Memory B cell (primary cell): ENCODE measurements around the gene CHD9NB.
"Not testable (repeated sequence)": the region's sequence is repeated elsewhere in the genome, so short reads cannot be mapped to it uniquely, and the experiment has no call there.

Source experiments
- ATAC-seq: fragments of 150-1000 bp; cut with Tn5 transposase; 2 replicates; pipeline ENCODE4 v1.10.0; 2021; ENCODE audit warnings: low read depth, mild to moderate bottlenecking, moderate library complexity
- DNase-seq, 2 donors: peaks; one replicate each; pipeline ENCODE4 v3.0.0; 2022; ENCODE audit warnings: low spot score in 2 of 2
- H3K27ac Mint-ChIP-seq: one replicate; pipeline ENCODE4 v1.8.0; 2022; ENCODE audit warnings: mild to moderate bottlenecking, moderate library complexity, mixed read lengths
- H3K27me3 Mint-ChIP-seq: one replicate; pipeline ENCODE4 v1.8.0; 2022; ENCODE audit warnings: mixed read lengths
- H3K36me3 Mint-ChIP-seq: one replicate; pipeline ENCODE4 v1.8.0; 2022; ENCODE audit warnings: mild to moderate bottlenecking, mixed read lengths
- H3K4me1 Mint-ChIP-seq: one replicate; pipeline ENCODE4 v1.8.0; 2022; ENCODE audit warnings: mixed read lengths
- H3K4me3 Mint-ChIP-seq: one replicate; pipeline ENCODE4 v1.8.0; 2022; ENCODE audit warnings: mild to moderate bottlenecking, moderate library complexity, mixed read lengths
- H3K9me3 Mint-ChIP-seq: one replicate; pipeline ENCODE4 v1.8.0; 2022; ENCODE audit warnings: mixed read lengths

The CHD9NB gene

DNA sequence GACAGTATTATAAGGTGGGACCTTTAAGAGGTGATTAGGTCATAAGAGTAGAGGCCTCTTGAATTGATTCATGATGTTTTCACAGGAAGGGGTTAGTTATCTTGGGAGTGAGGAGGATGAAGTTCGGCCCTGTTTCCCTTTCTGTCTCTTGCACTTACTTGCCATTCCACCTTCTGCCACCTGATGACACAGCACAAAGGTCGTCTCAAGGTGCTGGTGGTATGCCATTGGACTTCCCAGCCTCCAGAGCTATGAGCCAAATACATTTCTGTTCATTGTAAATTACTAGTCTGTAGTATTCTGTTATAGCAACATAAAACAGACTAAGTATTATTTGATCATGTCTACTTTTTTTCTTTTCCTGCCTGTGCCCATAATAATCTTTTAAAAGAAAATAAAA is 25.6 kb upstream of the CHD9NB start:
- Mint-ChIP-seq H3K9me3 (peaks cover 2% of the 10 kb centered on the region), H3K27ac (peak overlapping the region; percentile 17), H3K36me3 (peaks cover 31% of the 10 kb centered on the region), H3K4me1 (peaks cover 33% of the 10 kb centered on the region), H3K4me3 (no peak overlapping the region), H3K27me3 (no peaks in the 10 kb centered on the region)
- ATAC-seq (no peak), DNase-seq (no peak)

DNA sequence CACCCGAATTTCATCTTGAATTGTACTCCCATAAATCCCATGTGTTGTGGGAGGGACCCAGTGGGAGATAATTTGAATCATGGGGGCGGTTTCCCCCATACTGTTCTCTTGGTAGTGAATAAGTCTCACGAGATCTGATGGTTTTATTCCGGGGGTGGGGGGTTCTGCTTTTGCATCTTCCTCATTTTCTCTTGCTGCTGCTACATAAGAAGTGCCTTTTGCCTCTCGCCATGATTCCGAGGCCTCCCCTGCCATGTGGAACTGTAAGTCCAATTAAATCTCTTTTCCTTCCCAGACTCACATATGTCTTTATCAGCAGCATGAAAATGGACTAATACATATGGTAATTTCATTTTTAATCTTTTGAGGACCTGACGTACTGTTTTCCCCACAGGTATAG is 22.8 kb upstream of the CHD9NB start:
- H3K9me3 Mint-ChIP-seq, ATAC-seq, H3K27me3 Mint-ChIP-seq, DNase-seq, H3K4me3 Mint-ChIP-seq, H3K27ac Mint-ChIP-seq: not testable (repeated sequence)
- Mint-ChIP-seq H3K4me1 (peaks cover 34% of the 10 kb centered on the region), H3K36me3 (peaks cover 23% of the 10 kb centered on the region)

DNA sequence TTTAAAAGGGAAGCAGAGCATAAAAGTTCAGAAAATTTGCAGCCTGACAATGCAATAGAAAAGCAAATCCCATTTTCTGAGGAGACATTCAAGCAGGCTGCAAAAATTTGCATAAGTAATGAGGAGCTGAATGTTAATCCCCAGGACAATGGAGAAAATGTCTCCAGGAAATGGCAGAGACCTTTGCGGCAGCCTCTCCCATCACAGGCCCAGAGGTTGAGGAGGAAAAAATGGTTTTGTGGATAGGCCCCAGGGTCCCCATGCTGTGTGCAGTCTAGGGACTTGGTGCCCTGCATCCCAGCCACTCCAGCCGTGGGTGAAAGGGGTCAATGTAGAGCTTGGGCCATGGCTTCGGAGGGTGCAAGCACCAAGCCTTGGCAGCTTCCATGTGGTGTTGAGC is 21.6 kb upstream of the CHD9NB start:
- H3K27me3 Mint-ChIP-seq, DNase-seq, H3K4me3 Mint-ChIP-seq, H3K27ac Mint-ChIP-seq, H3K9me3 Mint-ChIP-seq, ATAC-seq: not testable (repeated sequence)
- Mint-ChIP-seq H3K4me1 (peaks cover 43% of the 10 kb centered on the region), H3K36me3 (peaks cover 25% of the 10 kb centered on the region)

DNA sequence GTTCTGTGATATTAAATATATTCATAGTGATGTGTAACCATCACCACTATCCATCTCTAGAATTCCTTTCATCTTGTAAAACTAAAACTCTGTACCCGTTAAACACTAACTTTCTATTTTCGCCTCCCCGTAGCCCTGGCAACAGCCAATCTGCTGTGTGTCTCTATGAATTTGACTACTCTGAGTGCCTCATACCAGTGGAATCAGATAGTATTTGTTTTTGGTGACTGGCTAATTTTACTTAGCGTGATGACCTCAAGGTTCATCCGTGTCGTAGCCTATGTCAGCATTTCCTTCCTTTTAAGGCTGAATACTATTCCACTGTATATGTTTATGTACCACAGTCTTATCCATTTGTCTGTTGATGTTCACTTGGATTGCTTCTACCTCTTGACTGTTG is 20.3 kb upstream of the CHD9NB start:
- Mint-ChIP-seq H3K27ac (no peak overlapping the region), H3K4me3 (no peak overlapping the region), H3K4me1 (peaks cover 44% of the 10 kb centered on the region), H3K27me3 (no peaks in the 10 kb centered on the region), H3K36me3 (peaks cover 20% of the 10 kb centered on the region), H3K9me3 (peaks cover under 1% of the 10 kb centered on the region)
- DNase-seq (no peak), ATAC-seq (no peak)

DNA sequence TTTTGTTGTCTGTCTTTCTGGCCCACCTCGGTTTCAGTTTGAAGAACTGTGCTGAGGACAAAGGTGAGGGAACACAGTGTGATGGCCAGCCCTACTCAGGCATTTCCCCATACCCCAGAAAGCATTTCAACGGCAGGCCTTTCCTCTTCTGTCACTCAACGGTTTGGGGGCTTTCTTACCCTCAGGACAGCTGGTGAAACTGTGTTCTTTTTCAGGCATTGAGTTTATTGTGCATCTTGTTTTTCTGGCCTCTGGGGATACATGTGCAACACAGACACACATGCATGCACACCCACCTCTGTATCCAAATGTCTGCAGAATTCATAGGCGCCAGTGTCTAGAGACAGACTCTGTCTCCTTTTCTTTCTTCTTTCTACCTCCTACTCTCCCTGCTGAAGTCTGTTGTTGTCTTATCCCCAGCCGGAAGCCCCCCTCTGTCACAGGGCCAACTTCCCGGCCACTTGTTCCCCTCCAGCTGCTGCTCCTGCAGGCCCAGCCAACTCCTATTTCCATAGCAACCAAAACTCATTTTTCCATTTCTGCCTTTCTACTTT is 19.1 kb upstream of the CHD9NB start:
- Mint-ChIP-seq H3K27me3 (no peaks in the 10 kb centered on the region), H3K4me3 (peak overlapping the region; percentile 31), H3K9me3 (no peaks in the 10 kb centered on the region), H3K4me1 (peaks cover 47% of the 10 kb centered on the region), H3K36me3 (peaks cover 17% of the 10 kb centered on the region), H3K27ac (peak overlapping the region; percentile 37)
- peak; percentile 27 for ATAC-seq
- DNase-seq: no peak

DNA sequence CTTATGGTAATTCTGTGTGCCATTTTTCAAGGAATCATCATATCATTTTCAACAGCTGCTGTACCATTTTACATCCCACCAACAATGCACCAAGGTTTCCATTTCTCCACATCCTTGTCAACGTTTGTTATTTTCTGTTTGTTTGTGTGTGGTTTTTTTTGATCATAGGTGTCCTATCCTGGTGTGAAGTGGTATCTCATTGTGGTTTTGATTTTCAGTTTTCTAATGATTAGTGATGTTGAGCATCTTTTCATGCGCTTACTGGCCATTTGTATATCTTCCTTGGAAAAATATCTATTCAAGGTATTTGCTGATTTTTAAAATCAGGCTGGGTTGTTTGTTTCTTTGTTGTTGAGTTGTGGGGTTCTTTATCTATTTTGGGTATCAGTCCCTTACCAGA is 17.1 kb upstream of the CHD9NB start:
- no peak for ATAC-seq
- Mint-ChIP-seq H3K9me3 (no peaks in the 10 kb centered on the region), H3K36me3 (peaks cover 12% of the 10 kb centered on the region), H3K4me3 (no peak overlapping the region), H3K27ac (no peak overlapping the region), H3K27me3 (no peaks in the 10 kb centered on the region), H3K4me1 (peaks cover 54% of the 10 kb centered on the region)
- DNase-seq: no peak

DNA sequence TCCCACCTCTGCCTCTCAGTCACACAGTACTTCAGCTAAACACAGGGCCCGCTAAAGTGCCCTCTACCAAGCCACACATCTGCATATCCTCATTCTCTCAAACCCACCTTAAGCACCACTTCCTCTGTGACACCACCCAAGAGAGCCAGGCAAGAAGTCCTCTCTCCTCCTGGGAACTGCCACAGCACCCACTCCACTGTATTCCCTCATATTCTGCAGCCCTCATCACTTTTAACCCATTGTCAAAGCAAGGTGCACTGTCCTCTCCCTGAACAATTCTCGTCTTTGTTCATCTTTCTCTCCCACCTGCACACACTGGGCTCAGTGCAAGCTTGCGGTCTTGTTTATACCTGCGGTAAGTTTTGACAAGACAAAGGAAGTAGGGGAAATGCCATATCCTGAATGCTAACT is 15.7 kb upstream of the CHD9NB start:
- peak in 1 of 2 donors; percentile 9 for DNase-seq
- peaks cover 4% of the 10 kb centered on the region for H3K36me3 Mint-ChIP-seq
- H3K27ac Mint-ChIP-seq: peak overlapping the region; percentile 85
- H3K4me3 Mint-ChIP-seq: peak overlapping the region; percentile 75
- peaks cover 55% of the 10 kb centered on the region for H3K4me1 Mint-ChIP-seq
- peak; percentile 83 for ATAC-seq
- no peaks in the 10 kb centered on the region for H3K27me3 Mint-ChIP-seq
- H3K9me3 Mint-ChIP-seq: no peaks in the 10 kb centered on the region

DNA sequence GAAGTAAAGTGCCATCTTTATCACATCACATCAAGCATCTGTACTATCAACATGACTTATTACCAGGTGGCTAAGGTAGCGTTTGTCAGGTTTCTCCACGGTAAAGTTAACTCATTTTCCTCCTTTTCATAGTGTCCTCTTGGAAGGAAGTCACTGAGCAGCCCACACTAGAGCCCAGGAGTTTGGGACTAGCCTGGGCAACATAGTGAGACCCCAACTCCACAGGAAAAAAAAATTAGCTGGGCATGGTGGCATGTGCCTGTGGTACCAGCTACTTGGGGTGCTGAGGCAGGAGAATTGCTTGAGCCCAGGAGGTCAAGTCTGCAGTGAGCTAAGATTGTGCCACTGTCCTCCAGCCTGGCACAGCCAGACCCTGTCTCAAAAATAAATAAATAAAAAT is 15.0 kb upstream of the CHD9NB start:
- H3K4me1 Mint-ChIP-seq: peaks cover 51% of the 10 kb centered on the region
- DNase-seq (no peak), ATAC-seq (no peak)
- H3K9me3 Mint-ChIP-seq: no peaks in the 10 kb centered on the region
- H3K36me3 Mint-ChIP-seq: peaks cover 4% of the 10 kb centered on the region
- no peak overlapping the region for H3K4me3 Mint-ChIP-seq
- peak overlapping the region; percentile 85 for H3K27ac Mint-ChIP-seq
- no peaks in the 10 kb centered on the region for H3K27me3 Mint-ChIP-seq

DNA sequence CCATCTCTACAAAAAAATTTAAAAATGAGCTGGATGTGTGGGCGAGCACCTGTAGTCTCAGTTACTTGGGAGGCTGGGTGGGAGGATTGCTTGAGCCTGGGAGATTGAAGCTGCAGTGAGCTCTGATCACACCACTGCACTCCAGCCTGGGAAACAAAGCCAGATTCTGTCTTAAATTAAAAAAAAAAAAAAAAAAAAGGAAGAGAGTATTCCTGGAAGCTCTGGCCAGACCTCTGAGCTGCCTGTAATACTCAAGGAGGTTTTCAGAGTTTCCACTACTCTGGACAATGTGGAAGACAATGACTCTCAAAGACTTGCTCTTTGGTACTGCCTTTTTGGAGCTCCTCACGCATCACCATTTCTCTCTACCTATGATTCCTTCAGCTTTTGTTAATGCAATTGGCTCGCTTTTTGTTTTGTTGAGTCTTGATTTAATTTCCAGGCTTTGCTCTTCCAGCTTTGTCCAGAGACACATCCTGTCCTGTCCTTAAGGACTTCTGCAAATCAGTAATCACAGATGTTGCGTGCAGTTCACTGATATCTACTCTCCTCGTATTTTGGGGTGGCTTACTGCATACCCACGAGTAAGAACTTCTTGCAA is 12.9 kb upstream of the CHD9NB start:
- Mint-ChIP-seq H3K27me3 (no peaks in the 10 kb centered on the region), H3K27ac (peak overlapping the region; percentile 12), H3K4me1 (peaks cover 53% of the 10 kb centered on the region), H3K4me3 (peak overlapping the region; percentile 19), H3K36me3 (peaks cover 4% of the 10 kb centered on the region), H3K9me3 (no peaks in the 10 kb centered on the region)
- ATAC-seq (no peak), DNase-seq (no peak)

DNA sequence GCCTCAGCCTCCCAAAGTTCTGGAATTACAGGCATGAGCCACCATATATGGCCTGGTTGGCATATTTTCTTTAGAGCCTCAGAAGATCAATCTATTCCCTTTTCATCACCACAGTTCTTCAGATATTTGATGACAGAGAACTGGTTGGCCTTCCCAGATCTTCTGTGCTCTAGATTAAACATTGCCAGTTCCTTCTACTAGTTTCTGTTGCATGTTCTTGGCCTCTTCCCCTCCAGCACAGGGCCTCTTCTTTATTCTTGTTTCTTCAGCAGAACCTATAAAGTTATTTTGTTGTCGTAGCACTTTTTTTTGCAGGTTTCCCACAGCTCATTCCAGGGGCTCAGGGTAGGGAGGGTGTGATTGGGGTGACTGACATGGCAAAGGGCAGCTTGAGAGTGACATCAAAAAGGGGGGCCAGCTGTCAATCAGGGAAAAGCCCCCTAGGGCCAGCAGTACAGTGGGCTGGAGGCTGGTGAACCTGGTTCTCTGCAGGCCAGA is 11.4 kb upstream of the CHD9NB start:
- Mint-ChIP-seq H3K36me3 (peaks cover under 1% of the 10 kb centered on the region), H3K27ac (peak overlapping the region; percentile 12), H3K4me3 (peak overlapping the region; percentile 30), H3K4me1 (peaks cover 44% of the 10 kb centered on the region), H3K27me3 (no peaks in the 10 kb centered on the region), H3K9me3 (no peaks in the 10 kb centered on the region)
- ATAC-seq (no peak), DNase-seq (no peak)

DNA sequence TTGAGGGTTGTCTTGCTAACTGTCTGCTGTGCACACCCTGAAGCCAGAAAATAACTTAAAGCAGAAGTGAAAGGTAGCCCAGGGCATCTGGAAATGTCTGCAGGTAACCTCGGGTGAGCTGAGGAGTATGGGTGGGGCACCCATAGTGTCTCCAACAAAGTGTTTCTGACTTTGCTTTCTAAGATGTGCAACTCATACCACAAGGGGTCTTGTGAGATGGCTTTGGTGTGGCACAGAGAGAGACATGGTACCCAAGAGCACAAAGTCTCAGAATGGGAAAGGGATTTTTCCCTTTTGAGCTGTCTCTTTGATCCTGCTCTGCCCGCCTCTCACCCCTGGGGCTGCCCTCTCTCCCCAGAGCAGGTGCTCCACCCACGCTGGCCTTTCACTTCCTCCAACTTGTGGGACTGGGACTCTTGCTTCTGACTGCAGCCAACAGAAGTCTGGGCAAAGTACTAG is 9.0 kb upstream of the CHD9NB start:
- peaks cover 50% of the 10 kb centered on the region for H3K4me1 Mint-ChIP-seq
- H3K9me3 Mint-ChIP-seq: no peaks in the 10 kb centered on the region
- H3K27me3 Mint-ChIP-seq: no peaks in the 10 kb centered on the region
- ATAC-seq (peak; percentile 91), DNase-seq (peak; percentile 55 to 74)
- peaks cover 5% of the 10 kb centered on the region for H3K36me3 Mint-ChIP-seq
- peak overlapping the region; percentile 77 for H3K4me3 Mint-ChIP-seq
- peak overlapping the region; percentile 97 for H3K27ac Mint-ChIP-seq

DNA sequence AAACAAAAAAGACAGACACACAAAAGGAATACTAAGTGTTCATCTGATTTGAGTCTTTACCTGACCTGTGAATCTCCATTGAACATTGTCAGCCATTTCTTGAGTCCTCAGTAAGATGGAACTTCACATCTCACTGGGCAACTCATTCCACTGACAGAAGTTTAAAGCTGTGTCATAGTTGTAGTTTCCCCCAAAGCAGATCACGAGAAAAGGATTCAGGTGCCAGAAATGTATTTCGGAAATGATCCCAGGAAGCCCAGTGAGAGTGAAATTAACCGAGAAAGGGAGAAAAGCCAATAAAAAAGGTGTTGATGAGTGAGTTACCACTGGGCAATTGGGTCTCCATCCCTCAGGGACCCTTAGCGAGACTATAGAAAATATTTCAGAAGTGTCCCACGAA is 8.6 kb upstream of the CHD9NB start:
- DNase-seq (no peak), ATAC-seq (no peak)
- Mint-ChIP-seq H3K9me3 (no peaks in the 10 kb centered on the region), H3K36me3 (peaks cover 5% of the 10 kb centered on the region), H3K27me3 (no peaks in the 10 kb centered on the region), H3K27ac (peak overlapping the region; percentile 97), H3K4me1 (peaks cover 49% of the 10 kb centered on the region), H3K4me3 (peak overlapping the region; percentile 77)

DNA sequence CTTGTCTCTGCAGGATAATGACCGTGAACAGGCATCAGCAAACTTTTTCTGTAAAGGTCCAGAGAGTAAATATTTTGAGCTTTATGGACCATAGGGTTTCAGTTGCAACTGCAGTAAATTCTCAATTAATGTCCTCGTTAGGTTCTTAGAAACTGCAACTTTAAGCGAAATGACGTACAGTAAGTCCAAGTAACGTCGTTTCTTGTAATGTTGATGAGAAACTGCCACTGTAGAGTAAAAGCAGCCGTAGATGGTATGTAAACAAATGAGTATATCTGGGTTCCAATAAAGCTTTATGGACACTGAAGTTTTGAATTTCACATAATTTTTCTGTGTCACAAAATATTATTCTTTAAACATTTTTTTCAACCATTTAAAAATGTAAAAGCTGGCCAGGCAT is 7.0 kb upstream of the CHD9NB start:
- DNase-seq: no peak
- Mint-ChIP-seq H3K9me3 (no peaks in the 10 kb centered on the region), H3K27me3 (no peaks in the 10 kb centered on the region), H3K27ac (peak overlapping the region; percentile 91), H3K4me3 (no peak overlapping the region), H3K36me3 (peaks cover 5% of the 10 kb centered on the region), H3K4me1 (peaks cover 40% of the 10 kb centered on the region)
- no peak for ATAC-seq

DNA sequence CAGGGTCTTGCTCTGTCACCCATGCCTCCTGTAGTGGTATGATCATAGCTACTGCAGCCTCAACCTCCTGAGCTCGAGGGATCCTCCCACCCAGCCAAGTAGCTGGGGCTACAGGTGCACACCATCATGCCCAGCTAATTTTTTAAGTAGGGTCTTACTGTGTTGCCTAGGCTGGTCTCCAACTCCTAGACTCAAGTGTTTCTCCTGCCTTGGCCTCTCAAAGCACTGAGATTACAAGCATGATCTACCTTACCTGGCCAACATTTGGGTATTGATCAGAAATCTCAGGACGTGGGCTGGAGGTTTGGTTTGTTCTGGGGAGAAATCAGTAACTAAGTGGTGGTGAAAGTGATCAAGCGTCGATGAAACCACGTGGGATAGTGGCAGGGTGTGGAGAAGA is 6.2 kb upstream of the CHD9NB start:
- Mint-ChIP-seq H3K36me3 (peaks cover 5% of the 10 kb centered on the region), H3K27me3 (no peaks in the 10 kb centered on the region), H3K27ac (peak overlapping the region; percentile 91), H3K4me1 (peaks cover 38% of the 10 kb centered on the region), H3K9me3 (no peaks in the 10 kb centered on the region), H3K4me3 (peak overlapping the region; percentile 46)
- no peak for DNase-seq
- ATAC-seq: no peak

DNA sequence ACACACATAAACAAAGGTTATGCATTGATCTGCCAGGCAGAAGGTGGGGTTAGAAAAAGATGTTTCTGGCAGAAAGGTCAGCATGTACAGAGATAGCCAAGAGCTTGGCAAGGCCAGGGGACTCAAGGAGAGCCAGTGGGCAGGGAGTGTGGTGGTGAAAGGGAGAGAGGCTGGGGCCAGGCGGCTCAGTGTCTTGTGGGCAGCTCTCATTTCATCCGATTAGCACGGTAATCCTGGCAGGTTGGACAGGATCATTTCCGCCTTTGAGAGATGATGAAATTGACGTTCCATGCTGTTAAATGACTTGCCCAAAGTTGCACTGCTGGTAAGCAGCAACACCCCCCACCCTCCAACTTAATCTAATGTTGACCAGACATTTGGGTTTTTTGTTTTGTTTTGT is 5.7 kb upstream of the CHD9NB start:
- Mint-ChIP-seq H3K9me3 (no peaks in the 10 kb centered on the region), H3K27ac (peak overlapping the region; percentile 91), H3K4me1 (peaks cover 38% of the 10 kb centered on the region), H3K36me3 (peaks cover 5% of the 10 kb centered on the region), H3K27me3 (no peaks in the 10 kb centered on the region), H3K4me3 (peak overlapping the region; percentile 46)
- DNase-seq (no peak), ATAC-seq (no peak)
